Gastrocnemius medialis (tissue), 4 donors: ENCODE data around the gene ACR.

ENCODE experiments used
- POLR2A ChIP-seq, 2 donors: fragments of 450-650 bp; IDR thresholded peaks; one replicate each; pipeline ENCODE4 v1.6.1; 2017; ENCODE audit warnings: antibody characterized with exemption in 2 of 2, mild to moderate bottlenecking in 2 of 2, moderate library complexity in 2 of 2
- TF ChIP-seq, protein P1 (sequence below), 5 experiments: fragments of 450-650 bp in 3 of 5; fragments of 200-600 bp in 2 of 5; sonication (generic) in 2 of 5; IDR thresholded peaks in 4 of 5; conservative IDR thresholded peaks in 1 of 5; 1 replicate in 4 of 5; 2 replicates in 1 of 5; pipeline ENCODE4 v1.5.1; 2016 to 2019; ENCODE audit warnings: antibody characterized with exemption in 5 of 5, mild to moderate bottlenecking in 3 of 5, moderate library complexity in 3 of 5

DNA sequence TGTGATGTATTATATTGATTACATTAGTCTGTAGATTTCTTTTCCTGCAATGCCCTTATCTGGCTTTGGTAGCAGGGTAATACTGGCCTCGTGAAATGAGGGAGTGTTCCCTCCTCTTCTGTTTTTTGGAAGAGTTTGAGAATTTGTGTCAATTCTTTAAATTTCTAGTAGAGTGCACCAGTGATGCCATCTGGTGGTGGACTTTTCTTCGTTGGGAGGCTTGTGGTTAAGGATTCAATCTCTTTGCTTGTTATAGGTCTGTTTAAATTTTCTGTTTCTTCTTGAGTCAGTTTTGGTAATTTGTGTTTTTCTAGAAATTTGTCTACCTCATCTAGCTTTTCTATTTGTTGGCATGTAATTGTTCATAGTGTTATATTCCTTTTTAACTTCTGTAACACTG, 46.5 kb upstream of the ACR start:
- TF ChIP-seq, protein P1, sequence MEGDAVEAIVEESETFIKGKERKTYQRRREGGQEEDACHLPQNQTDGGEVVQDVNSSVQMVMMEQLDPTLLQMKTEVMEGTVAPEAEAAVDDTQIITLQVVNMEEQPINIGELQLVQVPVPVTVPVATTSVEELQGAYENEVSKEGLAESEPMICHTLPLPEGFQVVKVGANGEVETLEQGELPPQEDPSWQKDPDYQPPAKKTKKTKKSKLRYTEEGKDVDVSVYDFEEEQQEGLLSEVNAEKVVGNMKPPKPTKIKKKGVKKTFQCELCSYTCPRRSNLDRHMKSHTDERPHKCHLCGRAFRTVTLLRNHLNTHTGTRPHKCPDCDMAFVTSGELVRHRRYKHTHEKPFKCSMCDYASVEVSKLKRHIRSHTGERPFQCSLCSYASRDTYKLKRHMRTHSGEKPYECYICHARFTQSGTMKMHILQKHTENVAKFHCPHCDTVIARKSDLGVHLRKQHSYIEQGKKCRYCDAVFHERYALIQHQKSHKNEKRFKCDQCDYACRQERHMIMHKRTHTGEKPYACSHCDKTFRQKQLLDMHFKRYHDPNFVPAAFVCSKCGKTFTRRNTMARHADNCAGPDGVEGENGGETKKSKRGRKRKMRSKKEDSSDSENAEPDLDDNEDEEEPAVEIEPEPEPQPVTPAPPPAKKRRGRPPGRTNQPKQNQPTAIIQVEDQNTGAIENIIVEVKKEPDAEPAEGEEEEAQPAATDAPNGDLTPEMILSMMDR (IDR thresholded peaks at IDR 0.05 in 4 of 5, conservative IDR thresholded peaks at IDR 0.05 in 1 of 5): peak in 1 of 5 experiments; percentile 35
- TF ChIP-seq POLR2A (IDR thresholded peaks at IDR 0.05): no peak
